HG03378 (cell line): ENCODE results near the gene LIN54.
A peak's percentile ranks its signal among the peaks of the same experiment; 100 is the strongest.
"Not testable (repeated sequence)": the region's sequence is repeated elsewhere in the genome, so short reads cannot be mapped to it uniquely, and the experiment has no call there.

Source experiments
- ATAC-seq: cut with Tn5 transposase; IDR thresholded peaks from one replicate; pipeline ENCODE4 v1.9.1; 2021; ENCODE audit warnings: mild to moderate bottlenecking, moderate library complexity; ENCODE audit not compliant: unreplicated experiment

Gene LIN54

GRCh38 chr4:83010522-83011318 lies at the start of gene LIN54:
LIN54 (minus strand) TSS chr4:83010823; CDS start chr4:82984844, 25,979 bp downstream.
- ATAC-seq = peak; percentile 32

GRCh38 chr4:83054928-83055327 lies 44.3 kb upstream of the LIN54 start:
- ATAC-seq = no peak

GRCh38 chr4:83048781-83049180 lies 38.2 kb upstream of the LIN54 start:
- not testable (repeated sequence) for ATAC-seq

- no peak for ATAC-seq
Observed at GRCh38 chr4:83046693-83047473, 36.3 kb upstream of the LIN54 start.

- no peak for ATAC-seq
Observed at GRCh38 chr4:83043801-83044407, 33.3 kb upstream of the LIN54 start.

GRCh38 chr4:83043157-83043556 lies 32.5 kb upstream of the LIN54 start:
- ATAC-seq = not testable (repeated sequence)

- ATAC-seq = no peak
Observed at GRCh38 chr4:83040269-83040668, 29.6 kb upstream of the LIN54 start.

GRCh38 chr4:83036991-83037665 lies 26.5 kb upstream of the LIN54 start:
- ATAC-seq = no peak

- ATAC-seq = peak; percentile 99
Observed at GRCh38 chr4:83034630-83035494, 24.2 kb upstream of the LIN54 start, which contains the start of gene COPS4. COPS4 (plus strand) TSS chr4:83035183; CDS start chr4:83035225, 42 bp downstream.

GRCh38 chr4:83029688-83030087 lies 19.1 kb upstream of the LIN54 start:
- ATAC-seq = no peak

- no peak for ATAC-seq
Observed at GRCh38 chr4:83028976-83029375, 18.4 kb upstream of the LIN54 start.

GRCh38 chr4:83025563-83025962 lies 14.9 kb upstream of the LIN54 start:
- no peak for ATAC-seq

GRCh38 chr4:83024233-83024632 lies 13.6 kb upstream of the LIN54 start:
- no peak for ATAC-seq

GRCh38 chr4:83023599-83023998 lies 13.0 kb upstream of the LIN54 start:
- not testable (repeated sequence) for ATAC-seq

GRCh38 chr4:83022724-83023450 lies 12.3 kb upstream of the LIN54 start:
- no peak for ATAC-seq

GRCh38 chr4:83019794-83020494 lies 9.3 kb upstream of the LIN54 start:
- peak; percentile 73 for ATAC-seq

- no peak for ATAC-seq
Observed at GRCh38 chr4:83013902-83014301, 3.3 kb upstream of the LIN54 start.

GRCh38 chr4:83013420-83013867 lies 2.8 kb upstream of the LIN54 start:
- ATAC-seq = no peak
